Measurements from ENCODE around the gene SLC26A4.

- TF ChIP-seq TOX (CRISPR knock-in tag; IDR thresholded peaks at IDR 0.05; ENCODE audit: borderline replicate concordance) (no peak), ESRRG (CRISPR knock-in tag; IDR thresholded peaks at IDR 0.05) (no peak), ZNF565 (CRISPR knock-in tag; conservative IDR thresholded peaks at IDR 0.05; ENCODE audit: low read depth) (no peak), CSDC2 (CRISPR knock-in tag; IDR thresholded peaks at IDR 0.05) (no peak), CREB5 (CRISPR knock-in tag; IDR thresholded peaks at IDR 0.05; ENCODE audit: low read depth) (no peak), ZFP3 (CRISPR knock-in tag; IDR thresholded peaks at IDR 0.05) (no peak), CSRNP3 (CRISPR knock-in tag; IDR thresholded peaks at IDR 0.05) (no peak), BACH2 (CRISPR knock-in tag; IDR thresholded peaks at IDR 0.05; ENCODE audit: borderline replicate concordance) (no peak), RARB (CRISPR knock-in tag; IDR thresholded peaks at IDR 0.05) (no peak), ZNF70 (CRISPR knock-in tag; IDR thresholded peaks at IDR 0.05) (no peak), ZNF8 (CRISPR knock-in tag; IDR thresholded peaks at IDR 0.05) (no peak)
Observed at GRCh38 chr7:107746006-107746405, 85.4 kb downstream of the SLC26A4 start.

Measured in SK-N-SH treated with all-trans-retinoic acid at 6 μM for 48 hours (cell line).